Measurements from ENCODE around the gene KCTD1.

Gene KCTD1

GRCh38 chr18:26515643-26516487 is 32.5 kb downstream of the KCTD1 start:
- no peak for TF ChIP-seq CTCF (IDR thresholded peaks at IDR 0.05; ENCODE audit: low read depth, low read length, missing control alignments)
- no peak overlapping the region for H3K4me3 ChIP-seq (replicated peaks; ENCODE audit: low read depth, low read length)
- no peak for DNase-seq (ENCODE audit: extremely low read depth, low read depth)

- TF ChIP-seq CTCF (IDR thresholded peaks at IDR 0.05; ENCODE audit: low read depth, low read length, missing control alignments) = no peak
- no peak overlapping the region for H3K4me3 ChIP-seq (replicated peaks; ENCODE audit: low read depth, low read length)
- DNase-seq (ENCODE audit: extremely low read depth, low read depth) = no peak
These were observed 36.8 kb downstream of the KCTD1 start for GRCh38 chr18:26511339-26512071.

GRCh38 chr18:26510337-26510736 is 38.0 kb downstream of the KCTD1 start:
- no peak overlapping the region for H3K4me3 ChIP-seq (replicated peaks; ENCODE audit: low read depth, low read length)
- no peak for TF ChIP-seq CTCF (IDR thresholded peaks at IDR 0.05; ENCODE audit: low read depth, low read length, missing control alignments)
- DNase-seq (ENCODE audit: extremely low read depth, low read depth) = no peak

GRCh38 chr18:26506012-26506411 is 42.3 kb downstream of the KCTD1 start:
- no peak for TF ChIP-seq CTCF (IDR thresholded peaks at IDR 0.05; ENCODE audit: low read depth, low read length, missing control alignments)
- H3K4me3 ChIP-seq (replicated peaks; ENCODE audit: low read depth, low read length) = no peak overlapping the region
- no peak for DNase-seq (ENCODE audit: extremely low read depth, low read depth)

GRCh38 chr18:26504831-26505230 is 43.5 kb downstream of the KCTD1 start:
- TF ChIP-seq CTCF (IDR thresholded peaks at IDR 0.05; ENCODE audit: low read depth, low read length, missing control alignments) = no peak
- H3K4me3 ChIP-seq (replicated peaks; ENCODE audit: low read depth, low read length) = no peak overlapping the region
- no peak for DNase-seq (ENCODE audit: extremely low read depth, low read depth)

- TF ChIP-seq CTCF (IDR thresholded peaks at IDR 0.05; ENCODE audit: low read depth, low read length, missing control alignments) = no peak
- DNase-seq (ENCODE audit: extremely low read depth, low read depth) = no peak
- H3K4me3 ChIP-seq (replicated peaks; ENCODE audit: low read depth, low read length) = no peak overlapping the region
These were observed 45.0 kb downstream of the KCTD1 start for GRCh38 chr18:26503382-26503781.

All from HFF-Myc (cell line).